Mesendoderm (in vitro differentiated cells): ENCODE results near the gene HEXIM1.
"Not testable (repeated sequence)": the region's sequence is repeated elsewhere in the genome, so short reads cannot be mapped to it uniquely, and the experiment has no call there.

ENCODE experiments used
- DNase-seq: peaks from one replicate; pipeline ENCODE4 v3.0.0; 2013
- H2AK5ac ChIP-seq: 2 replicates; pipeline ENCODE4 v1.6.1; 2013; ENCODE audit warnings: low read length, inconsistent platforms
- H2BK120ac ChIP-seq: 2 replicates; pipeline ENCODE4 v1.6.1; 2013; ENCODE audit warnings: low read depth, mild to moderate bottlenecking, low read length, moderate library complexity, mixed read lengths
- H2BK15ac ChIP-seq: replicated peaks from 2 replicates; pipeline ENCODE4 v1.6.1; 2013; ENCODE audit warnings: low read depth, mild to moderate bottlenecking, moderate library complexity
- H2BK5ac ChIP-seq: 2 replicates; pipeline ENCODE4 v1.6.1; 2013; ENCODE audit warnings: low read length, inconsistent platforms
- H3K18ac ChIP-seq: 2 replicates; pipeline ENCODE4 v1.6.1; 2013; ENCODE audit warnings: mild to moderate bottlenecking, low read length, mixed read lengths
- H3K23ac ChIP-seq: one replicate; pipeline ENCODE4 v1.6.1; 2013; ENCODE audit warnings: low read length
- H3K27ac ChIP-seq: 2 replicates; pipeline ENCODE4 v1.5.1; 2013; ENCODE audit warnings: low read depth, mild to moderate bottlenecking, inconsistent platforms, low read length, moderate library complexity
- H3K27me3 ChIP-seq: 2 replicates; pipeline ENCODE4 v1.6.1; 2013; ENCODE audit warnings: low read length, control low read depth, mild to moderate bottlenecking, inconsistent platforms; ENCODE audit not compliant: insufficient read depth, poor library complexity
- H3K36me3 ChIP-seq: 2 replicates; pipeline ENCODE4 v1.6.1; 2013; ENCODE audit warnings: low read length, inconsistent platforms; ENCODE audit not compliant: control insufficient read depth, insufficient read depth
- H3K4ac ChIP-seq: one replicate; pipeline ENCODE4 v1.6.1; 2013; ENCODE audit warnings: low read depth, mild to moderate bottlenecking, low read length, moderate library complexity
- H3K4me1 ChIP-seq: 2 replicates; pipeline ENCODE4 v1.6.1; 2013; ENCODE audit warnings: low read depth, low read length, inconsistent platforms; ENCODE audit not compliant: control insufficient read depth
- H3K4me2 ChIP-seq: 2 replicates; pipeline ENCODE4 v1.6.1; 2013; ENCODE audit warnings: low read length
- H3K4me3 ChIP-seq: 2 replicates; pipeline ENCODE4 v1.5.1; 2013; ENCODE audit warnings: mild to moderate bottlenecking, low read length
- H3K56ac ChIP-seq: one replicate; pipeline ENCODE4 v1.6.1; 2013; ENCODE audit warnings: low read length
- H3K79me1 ChIP-seq: 2 replicates; pipeline ENCODE4 v1.6.1; 2013; ENCODE audit warnings: low read length, inconsistent platforms
- H3K79me2 ChIP-seq: 2 replicates; pipeline ENCODE4 v1.6.1; 2013; ENCODE audit warnings: mild to moderate bottlenecking, low read length; ENCODE audit not compliant: control insufficient read depth, insufficient read depth
- H3K9ac ChIP-seq: 2 replicates; pipeline ENCODE4 v1.6.1; 2013; ENCODE audit warnings: low read length, inconsistent platforms
- H4K5ac ChIP-seq: one replicate; pipeline ENCODE4 v1.6.1; 2013; ENCODE audit warnings: low read length
- H4K8ac ChIP-seq: one replicate; pipeline ENCODE4 v1.6.1; 2013; ENCODE audit warnings: low read depth, mild to moderate bottlenecking, control low read depth, low read length, moderate library complexity
- WGBS: extraction: QIAGEN DNeasy Blood & Tissue Kit; methylation state at CpG from one replicate; pipeline ENCODE4 v1.1.7; 2013; ENCODE audit warnings: low lambda C conversion rate, missing lambda C conversion rate; ENCODE audit not compliant: insufficient coverage; ENCODE audit errors: extremely low coverage; 5-methylcytosine and 5-hydroxymethylcytosine counted together

HEXIM1 gene

GRCh38 chr17:45120558-45120957, 27.7 kb upstream of the HEXIM1 start:
- Histone ChIP-seq H3K18ac (no peak overlapping the region), H2BK120ac (no peak overlapping the region), H2BK5ac (no peak overlapping the region), H2BK15ac (no peak overlapping the region), H4K5ac (no peak overlapping the region), H2AK5ac (no peak overlapping the region), H3K79me1 (no peaks in the 10 kb centered on the region), H3K56ac (no peak overlapping the region), H3K27me3 (no peaks in the 10 kb centered on the region), H3K4ac (no peak overlapping the region), H3K4me3 (no peak overlapping the region), H3K4me2 (no peak overlapping the region), H3K9ac (no peak overlapping the region), H3K36me3 (no peaks in the 10 kb centered on the region), H3K23ac (no peak overlapping the region), H3K4me1 (no peaks in the 10 kb centered on the region), H4K8ac (no peak overlapping the region), H3K27ac (no peak overlapping the region), H3K79me2 (no peaks in the 10 kb centered on the region)
- WGBS = no CpG with 5 or more reads among the region's 22 CpGs
- DNase-seq = no peak

- Histone ChIP-seq H2BK120ac (no peak overlapping the region), H3K79me1 (no peaks in the 10 kb centered on the region), H3K9ac (no peak overlapping the region), H4K5ac (no peak overlapping the region), H3K79me2 (no peaks in the 10 kb centered on the region), H3K4ac (no peak overlapping the region), H3K23ac (no peak overlapping the region), H3K18ac (no peak overlapping the region), H3K56ac (no peak overlapping the region), H3K27me3 (no peaks in the 10 kb centered on the region), H3K27ac (no peak overlapping the region), H2BK5ac (no peak overlapping the region), H3K36me3 (no peaks in the 10 kb centered on the region), H2AK5ac (no peak overlapping the region), H4K8ac (no peak overlapping the region), H3K4me3 (no peak overlapping the region), H3K4me2 (no peak overlapping the region), H2BK15ac (no peak overlapping the region), H3K4me1 (no peaks in the 10 kb centered on the region)
- DNase-seq = no peak
- WGBS = no CpG with 5 or more reads among the region's 45 CpGs
Observed at GRCh38 chr17:45121055-45121454, 27.2 kb upstream of the HEXIM1 start.

GRCh38 chr17:45123076-45123770, 25.1 kb upstream of the HEXIM1 start:
- Histone ChIP-seq H3K36me3 (no peaks in the 10 kb centered on the region), H2BK15ac (no peak overlapping the region), H3K79me2 (no peaks in the 10 kb centered on the region), H3K23ac (no peak overlapping the region), H3K4me3 (no peak overlapping the region), H4K8ac (no peak overlapping the region), H3K27me3 (no peaks in the 10 kb centered on the region), H3K4ac (no peak overlapping the region), H3K56ac (no peak overlapping the region), H3K27ac (no peak overlapping the region), H3K18ac (no peak overlapping the region), H2AK5ac (no peak overlapping the region), H3K4me1 (peaks cover 2% of the 10 kb centered on the region), H3K9ac (no peak overlapping the region), H2BK120ac (no peak overlapping the region), H3K79me1 (no peaks in the 10 kb centered on the region), H3K4me2 (no peak overlapping the region), H4K5ac (no peak overlapping the region), H2BK5ac (no peak overlapping the region)
- no CpG with 5 or more reads among the region's 6 CpGs for WGBS
- no peak for DNase-seq

GRCh38 chr17:45123930-45124796, 24.1 kb upstream of the HEXIM1 start:
- no peak overlapping the region for H2BK120ac ChIP-seq
- no peak overlapping the region for H4K5ac ChIP-seq
- H3K4me3 ChIP-seq = no peak overlapping the region
- no peak overlapping the region for H3K23ac ChIP-seq
- H3K4me1 ChIP-seq = peaks cover 3% of the 10 kb centered on the region
- DNase-seq = peak; percentile 81
- no peak overlapping the region for H4K8ac ChIP-seq
- H3K9ac ChIP-seq = no peak overlapping the region
- no CpG with 5 or more reads among the region's 15 CpGs for WGBS
- H3K79me2 ChIP-seq = no peaks in the 10 kb centered on the region
- H3K27me3 ChIP-seq = no peaks in the 10 kb centered on the region
- no peaks in the 10 kb centered on the region for H3K79me1 ChIP-seq
- no peak overlapping the region for H2BK15ac ChIP-seq
- no peak overlapping the region for H3K18ac ChIP-seq
- H3K4me2 ChIP-seq = no peak overlapping the region
- no peak overlapping the region for H3K56ac ChIP-seq
- no peak overlapping the region for H3K4ac ChIP-seq
- no peak overlapping the region for H2AK5ac ChIP-seq
- no peak overlapping the region for H3K27ac ChIP-seq
- H3K36me3 ChIP-seq = no peaks in the 10 kb centered on the region
- H2BK5ac ChIP-seq = no peak overlapping the region

- WGBS = no CpG with 5 or more reads among the region's 5 CpGs
- H2BK15ac ChIP-seq, H3K27ac ChIP-seq: not testable (repeated sequence)
Observed at GRCh38 chr17:45124797-45125122, 23.5 kb upstream of the HEXIM1 start.

More at GRCh38 chr17:45124797-45125122, 23.5 kb upstream of the HEXIM1 start:
- H3K56ac ChIP-seq, H3K79me2 ChIP-seq, H3K27me3 ChIP-seq, H2AK5ac ChIP-seq, H3K4me3 ChIP-seq, H3K18ac ChIP-seq, H4K5ac ChIP-seq, H3K23ac ChIP-seq, H3K9ac ChIP-seq, H2BK120ac ChIP-seq, H3K4me2 ChIP-seq, DNase-seq, H2BK5ac ChIP-seq, H4K8ac ChIP-seq, H3K36me3 ChIP-seq, H3K4ac ChIP-seq, H3K79me1 ChIP-seq, H3K4me1 ChIP-seq: not testable (repeated sequence)
